ENCODE results near the gene TLL1.

TLL1 gene

DNA sequence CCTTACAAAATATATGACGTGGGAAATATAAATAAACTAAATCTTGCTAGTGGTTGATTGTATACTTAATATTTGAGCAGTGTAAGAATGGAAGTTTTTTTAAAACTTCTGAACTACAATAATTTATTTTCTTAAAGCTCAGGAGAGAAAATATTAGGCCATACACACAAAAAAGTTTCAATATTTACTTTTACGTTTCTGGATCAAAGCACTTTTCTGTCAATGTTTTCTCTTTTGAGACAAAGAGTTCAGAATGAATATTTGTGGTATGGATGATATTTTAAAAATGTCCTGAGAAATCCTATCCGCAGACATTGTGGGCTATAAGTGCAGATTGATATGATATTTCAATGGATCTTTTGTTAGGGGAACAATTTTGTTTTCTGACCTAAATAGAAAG lies 109.9 kb downstream of the TLL1 start:
- no peak for DNase-seq

- no peak for DNase-seq
Observed at GRCh38 chr4:165986956-165987698, 114.1 kb downstream of the TLL1 start.

- DNase-seq = no peak
Observed at GRCh38 chr4:165991325-165992180, 118.5 kb downstream of the TLL1 start.

DNA sequence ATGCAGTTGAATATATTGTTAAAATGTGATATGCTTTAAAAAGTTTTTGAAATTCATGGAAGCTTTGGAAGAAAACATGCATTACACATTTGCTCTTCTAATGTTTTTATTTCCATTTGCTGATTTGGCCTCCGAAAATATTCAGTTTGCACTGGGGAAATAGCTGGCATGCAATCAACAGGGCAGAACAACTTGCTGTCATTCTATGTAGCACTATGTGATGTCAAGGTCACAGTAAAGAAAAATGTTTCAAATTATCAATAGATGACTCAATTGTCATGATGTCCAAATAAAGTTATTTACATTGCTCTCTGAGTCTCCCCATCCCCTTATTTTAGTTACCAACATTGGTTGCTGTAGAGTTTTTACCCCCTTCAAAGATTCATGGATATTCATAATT lies 119.2 kb downstream of the TLL1 start:
- DNase-seq = no peak

DNA sequence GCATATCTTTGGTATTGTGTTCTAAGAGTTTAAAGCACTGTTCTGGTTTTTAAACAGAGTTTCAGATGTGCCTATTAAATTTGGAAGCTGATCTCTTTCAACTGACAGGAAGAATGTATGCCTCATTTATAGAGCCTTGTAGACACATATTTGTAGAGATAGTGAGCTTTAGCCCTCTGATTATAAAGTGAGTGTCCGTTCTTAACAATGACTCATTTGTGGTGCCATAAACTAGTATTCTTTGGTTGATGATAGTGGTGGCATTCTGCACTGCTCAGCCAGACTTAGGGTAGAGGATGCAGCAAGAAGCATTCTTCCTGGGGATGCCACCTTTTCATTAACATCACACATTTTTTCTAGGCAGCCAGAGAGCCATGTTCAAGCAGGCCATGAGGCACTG lies 121.7 kb downstream of the TLL1 start:
- no peak for DNase-seq

DNA sequence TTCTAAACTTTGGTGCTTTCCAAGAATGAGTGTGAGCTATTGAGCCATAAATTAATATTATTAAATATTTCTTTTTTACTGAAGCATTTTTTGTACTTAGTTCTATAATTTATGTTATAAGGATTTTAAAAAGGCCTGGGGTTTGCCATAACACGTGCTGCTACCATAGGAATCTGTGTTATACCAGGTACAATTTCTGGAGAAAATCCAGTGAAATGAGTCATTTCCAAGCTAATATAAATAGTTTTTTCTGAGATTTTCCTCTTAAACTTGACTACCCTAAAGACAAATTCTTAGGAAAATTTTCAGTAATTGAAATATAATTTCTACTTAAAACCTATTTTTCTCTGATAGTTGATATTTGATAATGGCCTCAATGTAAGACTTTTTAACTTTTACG lies 130.8 kb downstream of the TLL1 start:
- DNase-seq = no peak

DNA sequence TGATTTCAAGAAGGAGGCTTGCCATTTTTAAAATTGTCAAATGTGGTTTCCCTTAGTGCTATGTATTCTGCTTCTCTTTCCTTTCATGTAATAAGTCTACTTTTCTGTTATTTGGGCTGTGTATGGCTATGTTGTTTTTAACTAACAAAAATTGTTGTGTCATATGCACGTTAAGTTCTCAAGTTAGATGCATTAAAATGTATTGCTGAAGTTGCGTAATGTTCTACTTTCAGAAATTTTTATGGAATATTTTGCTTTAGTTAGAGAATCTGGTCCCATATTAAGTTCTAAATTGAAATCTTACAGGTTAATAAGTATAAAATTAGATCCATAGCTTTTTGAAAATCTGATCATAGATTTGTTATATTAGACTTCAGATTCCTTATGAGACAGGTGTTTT lies 133.2 kb downstream of the TLL1 start:
- DNase-seq = no peak

- DNase-seq = no peak
Observed at GRCh38 chr4:166008510-166008909, 135.5 kb downstream of the TLL1 start.

GRCh38 chr4:166012129-166013030 lies 139.3 kb downstream of the TLL1 start:
- no peak for DNase-seq

GRCh38 chr4:166014411-166014810 lies 141.4 kb downstream of the TLL1 start:
- no peak for DNase-seq

- no peak for DNase-seq
Observed at GRCh38 chr4:166017804-166018203, 144.8 kb downstream of the TLL1 start.

DNA sequence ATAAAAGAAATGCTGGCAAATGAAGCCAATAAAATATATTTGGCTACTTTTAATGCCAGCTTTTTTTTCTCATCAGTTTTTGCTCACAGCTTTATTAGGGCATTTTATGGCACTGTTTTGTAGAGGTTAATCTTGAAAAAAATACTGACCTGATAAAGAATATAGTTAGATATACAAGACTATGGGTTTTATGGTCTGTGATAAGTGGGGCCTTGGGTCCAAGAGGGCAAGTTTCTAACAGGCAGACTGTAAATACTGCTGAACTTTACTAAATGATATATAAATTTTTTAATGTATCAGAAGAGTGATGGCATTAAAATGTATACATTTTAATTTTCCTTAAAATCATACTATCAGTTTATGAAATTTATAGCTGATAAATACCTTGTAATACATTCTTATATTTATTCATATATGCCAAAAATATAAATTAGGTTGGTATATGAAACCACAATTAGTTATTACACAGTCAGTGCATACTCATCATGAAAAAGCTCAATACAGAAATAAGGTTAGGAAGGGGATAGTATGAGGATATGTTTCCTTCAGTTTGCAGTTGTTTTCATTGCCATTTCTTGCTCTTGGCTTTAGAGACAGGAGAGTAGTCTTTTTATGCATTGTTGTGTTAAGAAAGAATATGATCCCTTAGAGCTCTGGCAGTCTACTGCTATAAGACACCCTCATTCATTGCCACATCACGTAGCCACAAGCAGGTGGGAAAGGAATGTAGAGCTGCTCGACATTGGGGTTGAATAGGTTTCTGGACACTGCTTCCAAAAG lies 146.6 kb downstream of the TLL1 start:
- no peak for DNase-seq

GRCh38 chr4:166021617-166022016 lies 148.6 kb downstream of the TLL1 start:
- no peak for DNase-seq

DNA sequence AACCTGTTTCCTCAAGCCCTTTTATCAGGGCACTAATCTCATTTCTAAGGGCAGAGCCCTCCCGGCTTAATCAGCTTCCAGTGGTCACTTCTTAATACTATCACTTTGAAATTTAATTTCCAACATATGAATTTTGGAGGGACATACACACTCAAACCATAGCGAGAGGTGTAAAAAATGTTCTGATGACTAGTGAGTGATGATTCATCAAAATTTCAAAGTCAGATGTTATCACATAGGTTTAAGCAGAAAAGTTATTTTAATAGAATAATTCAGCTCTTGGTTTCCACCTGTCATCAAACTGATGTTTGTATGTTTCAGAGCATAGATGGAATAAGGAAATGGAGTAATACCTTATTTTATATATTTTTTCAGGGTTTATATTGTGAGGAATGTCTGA lies 161.9 kb downstream of the TLL1 start:
- no peak for DNase-seq

GRCh38 chr4:166039822-166040221 lies 166.8 kb downstream of the TLL1 start:
- DNase-seq = no peak

DNA sequence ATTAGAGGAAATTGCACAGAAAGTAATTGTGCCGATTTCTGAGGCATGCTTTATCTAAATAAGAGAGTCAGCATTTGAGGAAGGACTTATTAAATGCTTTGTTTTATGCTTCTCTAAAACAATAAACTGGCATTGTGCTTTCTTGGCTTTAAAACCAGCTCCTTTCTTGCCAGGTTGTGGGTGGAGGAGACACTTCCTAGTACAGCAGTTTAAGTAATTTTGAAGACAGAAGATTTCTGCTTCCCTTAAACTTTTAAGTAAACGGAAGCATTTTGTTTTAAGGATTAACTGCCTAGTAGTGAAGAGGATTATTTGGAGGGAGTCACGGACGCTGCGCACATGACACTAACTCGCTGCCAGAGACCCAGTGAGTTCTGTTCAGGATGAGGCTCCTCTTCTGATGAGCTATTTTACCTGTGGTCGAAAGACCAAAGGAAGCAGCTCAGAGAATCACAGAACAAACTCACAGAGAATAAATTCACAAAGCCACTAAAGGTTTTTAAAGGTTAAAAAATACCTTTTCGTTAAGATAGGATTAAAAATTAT lies 169.5 kb downstream of the TLL1 start:
- no peak for DNase-seq

- no peak for DNase-seq
Observed at GRCh38 chr4:166043801-166044200, 170.8 kb downstream of the TLL1 start.

- DNase-seq = no peak
Observed at GRCh38 chr4:166044871-166045270, 171.8 kb downstream of the TLL1 start.

GRCh38 chr4:166045457-166045856 lies 172.4 kb downstream of the TLL1 start:
- no peak for DNase-seq

- no peak for DNase-seq
Observed at GRCh38 chr4:166049036-166049435, 176.0 kb downstream of the TLL1 start.

DNA sequence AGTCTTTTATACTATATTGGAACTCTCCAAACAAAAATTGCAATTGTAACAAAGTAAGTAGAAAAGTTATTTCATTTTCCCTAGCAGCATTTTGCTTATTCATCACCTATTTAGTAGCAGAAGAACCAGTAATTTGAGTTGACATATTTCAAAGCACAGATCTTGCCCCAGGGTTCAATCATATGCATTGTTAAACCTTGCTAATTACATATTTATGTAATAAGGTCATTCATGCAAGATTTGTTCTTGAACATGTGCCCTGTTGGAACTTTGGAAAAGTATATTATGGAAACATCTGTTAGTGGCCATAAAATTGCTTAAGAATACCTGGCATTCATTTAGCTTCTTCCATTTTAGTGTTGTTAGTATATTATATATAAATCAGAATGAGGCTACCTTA lies 191.7 kb downstream of the TLL1 start:
- DNase-seq = no peak

DNA sequence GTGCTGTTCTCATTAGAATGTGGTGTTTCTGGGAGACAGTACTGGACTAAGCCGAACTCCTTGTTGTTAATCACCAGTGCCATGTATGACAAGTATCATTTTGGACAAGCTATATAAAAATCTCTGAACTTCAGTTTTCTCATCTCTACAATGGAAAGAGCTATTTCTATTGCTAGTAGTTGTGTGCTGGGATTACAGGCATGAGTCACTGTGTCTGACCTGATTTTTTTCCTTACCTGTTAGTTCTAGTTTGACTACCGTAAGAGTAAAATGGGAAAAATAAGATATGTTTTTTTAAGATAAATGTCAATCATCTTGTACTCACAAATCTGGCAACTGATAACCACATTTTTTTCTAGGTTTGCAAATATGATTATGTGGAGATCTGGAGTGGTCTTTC lies 192.3 kb downstream of the TLL1 start:
- no peak for DNase-seq

Measured in NCI-H2227 treated with DMSO at 0.1 percent for 48 hours (cell line).